T1000 (cell line): ENCODE results near the gene PAX5.

ENCODE experiments used
- DNase-seq: peaks from one replicate; lab custom pipeline; 2025; ENCODE audit warnings: mixed read lengths; lab: John Stamatoyannopoulos, UW

The PAX5 gene

GRCh38 chr9:36932198-36932597 is 101.9 kb downstream of the PAX5 start:
- DNase-seq: no peak

- no peak for DNase-seq
Measured at GRCh38 chr9:36930941-36931340, 103.1 kb downstream of the PAX5 start.

GRCh38 chr9:36929350-36929675 is 104.8 kb downstream of the PAX5 start:
- DNase-seq: no peak

GRCh38 chr9:36928670-36929349 is 105.3 kb downstream of the PAX5 start:
- DNase-seq: no peak

- no peak for DNase-seq
Measured at GRCh38 chr9:36928210-36928609, 105.9 kb downstream of the PAX5 start.

- DNase-seq: no peak
Measured at GRCh38 chr9:36924757-36925432, 109.2 kb downstream of the PAX5 start.

- no peak for DNase-seq
Measured at GRCh38 chr9:36924071-36924470, 110.0 kb downstream of the PAX5 start.

GRCh38 chr9:36923025-36923625 is 110.9 kb downstream of the PAX5 start:
- DNase-seq: no peak

- DNase-seq: no peak
Measured at GRCh38 chr9:36922548-36922947, 111.5 kb downstream of the PAX5 start.

- DNase-seq: no peak
Measured at GRCh38 chr9:36914212-36914577, 119.9 kb downstream of the PAX5 start.

GRCh38 chr9:36913393-36914211 is 120.5 kb downstream of the PAX5 start:
- no peak for DNase-seq

- DNase-seq: no peak
Measured at GRCh38 chr9:36912620-36913019, 121.4 kb downstream of the PAX5 start.

- no peak for DNase-seq
Measured at GRCh38 chr9:36911601-36912412, 122.3 kb downstream of the PAX5 start.

- no peak for DNase-seq
Measured at GRCh38 chr9:36911037-36911436, 123.0 kb downstream of the PAX5 start.

GRCh38 chr9:36906492-36906891 is 127.6 kb downstream of the PAX5 start:
- DNase-seq: no peak

- no peak for DNase-seq
Measured at GRCh38 chr9:36905101-36906066, 128.7 kb downstream of the PAX5 start.

- peak; percentile 7 for DNase-seq
Measured at GRCh38 chr9:36903541-36904435, 130.3 kb downstream of the PAX5 start.

GRCh38 chr9:36902861-36903524 is 131.1 kb downstream of the PAX5 start:
- no peak for DNase-seq

GRCh38 chr9:36902080-36902716 is 131.9 kb downstream of the PAX5 start:
- DNase-seq: no peak
